Calu3 (cell line): ENCODE measurements around the gene ARHGAP40. TPM values are rescaled to one million over a fixed set of nuclear protein-coding genes. Genes with fewer than 3 reads are reported as not detected.

Experiments
- BruUV-seq: library from RNA; stranded (reverse); fragments of 400-500 nt; replicated peaks from 2 replicates; lab custom pipeline; 2021; lab: Mats Ljungman, UMichigan
- CTCF ChIA-PET: fragments of 300-600 bp; sonication (Branson Sonifier 250); formaldehyde crosslinking; loops from one replicate; lab custom pipeline; 2022; ENCODE audit warnings: antibody characterized with exemption; lab: Charles Lee
- DNase-seq: peaks from one replicate; pipeline ENCODE4 v3.0.0; 2022
- H3K27ac Mint-ChIP-seq: one replicate; pipeline ENCODE4 v1.8.0; 2022; ENCODE audit warnings: mixed read lengths; ENCODE audit not compliant: unreplicated experiment
- H3K27me3 Mint-ChIP-seq: one replicate; pipeline ENCODE4 v1.8.0; 2022; ENCODE audit warnings: mixed read lengths; ENCODE audit not compliant: unreplicated experiment
- H3K36me3 Mint-ChIP-seq: one replicate; pipeline ENCODE4 v1.8.0; 2022; ENCODE audit warnings: mild to moderate bottlenecking, moderate library complexity, mixed read lengths; ENCODE audit not compliant: insufficient read depth, unreplicated experiment
- H3K4me1 Mint-ChIP-seq: one replicate; pipeline ENCODE4 v1.8.0; 2022; ENCODE audit warnings: mild to moderate bottlenecking, low read depth, mixed read lengths; ENCODE audit not compliant: unreplicated experiment
- H3K4me3 Mint-ChIP-seq: one replicate; pipeline ENCODE4 v1.8.0; 2022; ENCODE audit warnings: mild to moderate bottlenecking, low read depth, moderate library complexity, mixed read lengths; ENCODE audit not compliant: unreplicated experiment
- H3K9me3 Mint-ChIP-seq: one replicate; pipeline ENCODE4 v1.8.0; 2022; ENCODE audit warnings: low read depth, mixed read lengths; ENCODE audit not compliant: unreplicated experiment
- CTCF ChIP-seq: fragments of 200-600 bp; IDR thresholded peaks from one replicate; pipeline ENCODE4 v1.8.0; 2022; ENCODE audit warnings: antibody characterized with exemption; ENCODE audit not compliant: unreplicated experiment
- intact Hi-C: fragments of 100-400 bp; cut with micrococcal nuclease; formaldehyde crosslinking; loops from one replicate; pipeline ENCODE4 v1.10.0; 2022; ENCODE audit not compliant: unreplicated experiment
- total RNA-seq: library from RNA; stranded (reverse); gene quantifications from 2 replicates; pipeline ENCODE4 v1.2.3, GENCODE V29; 2022

ARHGAP40 gene
- total RNA-seq, 1 experiment from 2014 or later: 8.3 TPM

GRCh38 chr20:38672504-38672903 is 70.9 kb downstream of the ARHGAP40 start:
- Mint-ChIP-seq H3K27ac (no peak overlapping the region), H3K9me3 (no peaks in the 10 kb centered on the region), H3K36me3 (peaks cover 14% of the 10 kb centered on the region), H3K27me3 (peaks cover 100% of the 10 kb centered on the region), H3K4me1 (no peaks in the 10 kb centered on the region), H3K4me3 (no peak overlapping the region)
- intact Hi-C loops: no loop called here
- no peak for TF ChIP-seq CTCF
- CTCF ChIA-PET: no interaction called here
- no peak for DNase-seq
- no TSS peak for BruUV-seq

GRCh38 chr20:38673261-38673660 is 71.7 kb downstream of the ARHGAP40 start:
- CTCF ChIA-PET: no interaction called here
- intact Hi-C loops: no loop called here

GRCh38 chr20:38673725-38674091 is 72.1 kb downstream of the ARHGAP40 start:
- no peaks in the 10 kb centered on the region for H3K4me1 Mint-ChIP-seq
- TF ChIP-seq CTCF: no peak
- no peaks in the 10 kb centered on the region for H3K9me3 Mint-ChIP-seq
- H3K36me3 Mint-ChIP-seq: peaks cover 14% of the 10 kb centered on the region
- CTCF ChIA-PET: interaction anchor here (0.7 to 1.0 kb wide), 2 partner anchors 11 to 15 kb away, joined by 3 read pairs; no protein-coding TSS in a partner anchor
- no TSS peak for BruUV-seq
- H3K4me3 Mint-ChIP-seq: peak overlapping the region; percentile 59
- no peak overlapping the region for H3K27ac Mint-ChIP-seq
- peaks cover 100% of the 10 kb centered on the region for H3K27me3 Mint-ChIP-seq
- intact Hi-C loops: no loop called here
- no peak for DNase-seq

More at GRCh38 chr20:38673261-38673660, 71.7 kb downstream of the ARHGAP40 start:
- H3K27me3 Mint-ChIP-seq: peaks cover 100% of the 10 kb centered on the region
- no peak for DNase-seq
- no peaks in the 10 kb centered on the region for H3K9me3 Mint-ChIP-seq
- H3K36me3 Mint-ChIP-seq: peaks cover 14% of the 10 kb centered on the region
- TF ChIP-seq CTCF: no peak
- BruUV-seq: no TSS peak
- H3K27ac Mint-ChIP-seq: no peak overlapping the region
- no peaks in the 10 kb centered on the region for H3K4me1 Mint-ChIP-seq
- H3K4me3 Mint-ChIP-seq: peak overlapping the region; percentile 59

- peaks cover 14% of the 10 kb centered on the region for H3K36me3 Mint-ChIP-seq
- H3K27me3 Mint-ChIP-seq: peaks cover 99% of the 10 kb centered on the region
- no peak for DNase-seq
- no peak for TF ChIP-seq CTCF
- no peaks in the 10 kb centered on the region for H3K9me3 Mint-ChIP-seq
- peak overlapping the region; percentile 59 for H3K4me3 Mint-ChIP-seq
- H3K27ac Mint-ChIP-seq: no peak overlapping the region
- CTCF ChIA-PET: interaction anchor here (0.7 to 1.0 kb wide), 2 partner anchors 11 to 16 kb away, joined by 3 read pairs; no protein-coding TSS in a partner anchor
- H3K4me1 Mint-ChIP-seq: no peaks in the 10 kb centered on the region
- no TSS peak for BruUV-seq
- intact Hi-C loops: no loop called here
Measured at GRCh38 chr20:38674092-38674764, 72.6 kb downstream of the ARHGAP40 start.
